Mucosa of rectum (tissue), 2 donors: ENCODE results near the gene THTPA.
A peak's percentile ranks its signal among the peaks of the same experiment; 100 is the strongest.

ENCODE experiments used
- H3K27ac ChIP-seq, 2 donors: one replicate each; pipeline ENCODE4 v1.7.0; 2013; ENCODE audit warnings: inconsistent platforms in 2 of 2, low read depth in 2 of 2, low read length in 2 of 2
- H3K27me3 ChIP-seq, 2 donors: one replicate each; pipeline ENCODE4 v1.7.0; 2013; ENCODE audit warnings: low read length in 2 of 2; ENCODE audit not compliant: control insufficient read depth in 2 of 2, insufficient read depth in 2 of 2
- H3K36me3 ChIP-seq, 2 donors: one replicate each; pipeline ENCODE4 v1.7.0; 2013; ENCODE audit warnings: low read length in 2 of 2; ENCODE audit not compliant: control insufficient read depth in 2 of 2, insufficient read depth in 2 of 2
- H3K4me1 ChIP-seq, 2 donors: one replicate each; pipeline ENCODE4 v1.7.0; 2013; ENCODE audit warnings: low read length in 2 of 2, mild to moderate bottlenecking in 1 of 2; ENCODE audit not compliant: control insufficient read depth in 2 of 2, insufficient read depth in 2 of 2
- H3K4me3 ChIP-seq, 2 donors: one replicate each; pipeline ENCODE4 v1.7.0; 2013; ENCODE audit warnings: low read length in 2 of 2
- H3K9ac ChIP-seq, 2 donors: one replicate each; pipeline ENCODE4 v1.7.0; 2013; ENCODE audit warnings: low read length in 2 of 2, low read depth in 1 of 2, mild to moderate bottlenecking in 1 of 2
- H3K9me3 ChIP-seq, 2 donors: one replicate each; pipeline ENCODE4 v1.7.0; 2013; ENCODE audit warnings: low read length in 2 of 2; ENCODE audit not compliant: control insufficient read depth in 2 of 2
- donor health status: healthy.
- donor health status: Normal muscosa, but diverticular disease.

THTPA gene

GRCh38 chr14:23573384-23574015 is 17.4 kb downstream of the THTPA start:
- no peak overlapping the region for H3K27ac ChIP-seq
- H3K27me3 ChIP-seq = peaks cover 26 to 30% of the 10 kb centered on the region in 2 donors
- no peaks in the 10 kb centered on the region for H3K9me3 ChIP-seq
- no peaks in the 10 kb centered on the region for H3K36me3 ChIP-seq
- H3K4me1 ChIP-seq = peaks cover 3 to 10% of the 10 kb centered on the region in 2 donors
- H3K4me3 ChIP-seq = no peak overlapping the region
- H3K9ac ChIP-seq = no peak overlapping the region

GRCh38 chr14:23577004-23577681 is 21.1 kb downstream of the THTPA start:
- Histone ChIP-seq H3K4me3 (peak overlapping the region in 1 of 2 donors; percentile 43), H3K36me3 (no peaks in the 10 kb centered on the region), H3K27ac (no peak overlapping the region), H3K9ac (no peak overlapping the region), H3K9me3 (no peaks in the 10 kb centered on the region), H3K4me1 (peaks cover 0 to 4% of the 10 kb centered on the region in 2 donors), H3K27me3 (peaks cover 24 to 43% of the 10 kb centered on the region in 2 donors)

- Histone ChIP-seq H3K4me1 (peaks cover 0 to 4% of the 10 kb centered on the region in 2 donors), H3K36me3 (no peaks in the 10 kb centered on the region), H3K9me3 (no peaks in the 10 kb centered on the region), H3K27me3 (peaks cover 21 to 43% of the 10 kb centered on the region in 2 donors), H3K27ac (no peak overlapping the region), H3K9ac (no peak overlapping the region), H3K4me3 (no peak overlapping the region)
These were observed 21.8 kb downstream of the THTPA start for GRCh38 chr14:23577710-23578392.

- Histone ChIP-seq H3K9ac (no peak within 1 kb of the TSS), H3K27me3 (peaks cover 18 to 40% of the 10 kb centered on the region in 2 donors), H3K4me1 (peaks cover 0 to 4% of the 10 kb centered on the region in 2 donors), H3K36me3 (no peaks in the 10 kb centered on the region), H3K27ac (no peak within 1 kb of the TSS), H3K9me3 (no peaks in the 10 kb centered on the region), H3K4me3 (no peak within 1 kb of the TSS)
These were observed 22.7 kb downstream of the THTPA start, which contains the start of gene JPH4 for GRCh38 chr14:23578560-23579310. Gene JPH4 (minus strand): TSS chr14:23578790. CDS start chr14:23577453, 1,337 bp downstream.

GRCh38 chr14:23579311-23579630 is 23.2 kb downstream of the THTPA start:
- peaks cover 0 to 4% of the 10 kb centered on the region in 2 donors for H3K4me1 ChIP-seq
- peaks cover 18 to 40% of the 10 kb centered on the region in 2 donors for H3K27me3 ChIP-seq
- no peaks in the 10 kb centered on the region for H3K9me3 ChIP-seq
- H3K36me3 ChIP-seq = no peaks in the 10 kb centered on the region
- H3K27ac ChIP-seq = no peak overlapping the region
- H3K4me3 ChIP-seq = no peak overlapping the region
- no peak overlapping the region for H3K9ac ChIP-seq

- Histone ChIP-seq H3K36me3 (no peaks in the 10 kb centered on the region), H3K9me3 (no peaks in the 10 kb centered on the region), H3K4me1 (peaks cover 0 to 4% of the 10 kb centered on the region in 2 donors), H3K4me3 (no peak overlapping the region), H3K27ac (no peak overlapping the region), H3K27me3 (peaks cover 17 to 40% of the 10 kb centered on the region in 2 donors), H3K9ac (no peak overlapping the region)
These were observed 23.7 kb downstream of the THTPA start for GRCh38 chr14:23579739-23580138.

GRCh38 chr14:23580152-23580926 is 24.3 kb downstream of the THTPA start:
- Histone ChIP-seq H3K4me1 (peaks cover 0 to 4% of the 10 kb centered on the region in 2 donors), H3K4me3 (no peak overlapping the region), H3K27ac (no peak overlapping the region), H3K36me3 (no peaks in the 10 kb centered on the region), H3K9ac (no peak overlapping the region), H3K27me3 (peaks cover 13 to 38% of the 10 kb centered on the region in 2 donors), H3K9me3 (no peaks in the 10 kb centered on the region)

- peaks cover 11 to 32% of the 10 kb centered on the region in 2 donors for H3K27me3 ChIP-seq
- no peaks in the 10 kb centered on the region for H3K9me3 ChIP-seq
- no peak overlapping the region for H3K4me3 ChIP-seq
- H3K4me1 ChIP-seq = peaks cover 0 to 4% of the 10 kb centered on the region in 2 donors
- no peak overlapping the region for H3K9ac ChIP-seq
- H3K27ac ChIP-seq = no peak overlapping the region
- no peaks in the 10 kb centered on the region for H3K36me3 ChIP-seq
These were observed 24.8 kb downstream of the THTPA start for GRCh38 chr14:23580948-23581281.

GRCh38 chr14:23582906-23583760 is 27.1 kb downstream of the THTPA start:
- Histone ChIP-seq H3K4me3 (no peak overlapping the region), H3K9ac (no peak overlapping the region), H3K4me1 (no peaks in the 10 kb centered on the region), H3K27ac (no peak overlapping the region), H3K9me3 (no peaks in the 10 kb centered on the region), H3K27me3 (peaks cover 0 to 15% of the 10 kb centered on the region in 2 donors), H3K36me3 (no peaks in the 10 kb centered on the region)
